Endometrium (tissue), 2 donors: ENCODE data around the gene CTSG.
"Not testable (repeated sequence)": the region's sequence is repeated elsewhere in the genome, so short reads cannot be mapped to it uniquely, and the experiment has no call there.

Experiments used
- FAIRE-seq: peaks from 2 replicates; lab custom pipeline; 2012; peaks lifted over from hg19 to GRCh38; lab: Jason Lieb, UNC
- donor health status: control.
- donor health status: control.

Gene CTSG

DNA sequence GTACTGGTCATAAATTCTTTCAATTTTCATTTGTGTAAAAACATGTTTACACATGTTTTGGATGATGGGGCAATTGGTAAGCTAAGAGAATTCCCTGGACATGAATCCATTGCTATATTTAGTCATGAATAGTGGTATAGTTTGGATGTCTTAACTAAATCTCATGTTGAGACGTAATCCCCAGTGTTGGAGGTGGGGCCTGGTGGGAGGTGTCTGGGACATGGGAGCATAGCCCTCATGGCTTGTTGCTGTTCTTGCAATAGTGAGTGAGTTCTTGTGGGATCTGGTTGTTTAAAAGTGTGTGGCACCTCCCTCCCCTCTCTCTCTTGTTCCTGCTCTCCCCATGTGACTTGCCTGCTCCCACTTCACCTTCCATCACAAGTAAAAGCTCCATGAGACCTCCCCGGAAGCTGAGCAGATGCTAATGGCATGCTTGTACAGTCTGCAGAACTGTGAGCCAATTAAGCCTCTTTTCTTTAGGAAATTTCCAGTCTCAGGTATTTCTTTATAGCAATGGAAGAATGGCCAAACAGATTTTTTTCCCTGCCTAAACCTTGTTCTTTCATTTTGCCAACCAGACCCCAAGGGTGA is 33.6 kb downstream of the CTSG start:
- no peak for FAIRE-seq

DNA sequence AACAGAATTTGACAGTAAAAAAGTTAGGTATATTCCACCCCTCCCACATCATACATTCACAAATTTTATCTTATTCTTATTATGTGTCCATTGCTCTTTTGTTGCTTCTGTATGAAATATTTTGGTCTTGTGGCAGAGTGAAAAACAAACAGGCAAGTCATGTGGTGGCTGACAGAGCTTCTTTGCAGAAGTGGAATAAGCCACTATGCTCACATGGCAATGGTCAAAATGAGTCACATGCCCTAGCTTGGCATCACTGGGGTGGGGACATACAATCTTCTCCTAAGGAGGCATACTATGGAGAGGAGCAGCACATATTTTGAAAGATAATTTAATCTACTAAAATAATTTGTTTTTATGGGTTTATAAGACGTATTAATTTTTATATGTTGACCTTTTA is 40.3 kb downstream of the CTSG start:
- FAIRE-seq = no peak

GRCh38 chr14:24534286-24534685 is 41.8 kb downstream of the CTSG start:
- FAIRE-seq = no peak

DNA sequence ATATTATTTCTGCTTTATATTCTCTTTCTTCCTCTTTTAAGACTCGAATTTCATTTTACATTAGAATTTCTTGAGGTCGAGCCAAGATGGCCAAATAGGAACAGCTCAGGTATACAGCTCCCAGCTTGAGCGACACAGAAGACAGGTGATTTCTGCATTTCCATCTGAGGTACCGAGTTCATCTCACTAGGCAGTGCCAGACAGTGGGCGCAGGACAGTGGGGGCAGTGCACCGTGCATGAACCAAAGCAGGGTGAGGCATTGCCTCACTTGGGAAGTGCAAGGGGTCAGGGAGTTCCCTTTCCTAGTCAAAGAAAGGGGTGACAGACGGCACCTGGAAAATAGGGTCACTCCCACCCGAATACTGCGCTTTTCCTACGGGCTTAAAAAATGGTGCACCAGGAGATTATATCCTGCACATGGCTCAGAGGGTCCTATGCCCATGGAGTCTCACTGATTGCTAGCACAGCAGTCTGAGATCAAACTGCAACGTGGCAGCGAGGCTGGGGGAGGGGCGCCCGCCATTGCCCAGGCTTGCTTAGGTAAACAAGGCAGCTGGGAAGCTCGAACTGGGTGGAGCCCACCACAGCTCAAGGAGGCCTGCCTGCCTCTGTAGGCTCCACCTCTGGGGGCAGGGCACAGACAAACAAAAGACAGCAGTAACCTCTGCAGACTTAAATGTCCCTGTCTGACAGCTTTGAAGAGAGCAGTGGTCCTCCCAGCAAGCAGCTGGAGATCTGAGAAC is 50.0 kb downstream of the CTSG start:
- not testable (repeated sequence) for FAIRE-seq
